NCI-H1417 (cell line): ENCODE measurements around the gene ECEL1.
"Not testable (repeated sequence)": the region's sequence is repeated elsewhere in the genome, so short reads cannot be mapped to it uniquely, and the experiment has no call there.

ENCODE experiments used
- DNase-seq, 3 experiments: peaks; one replicate each; lab custom pipeline; 2025; lab: John Stamatoyannopoulos, UW

Gene ECEL1, protein sequence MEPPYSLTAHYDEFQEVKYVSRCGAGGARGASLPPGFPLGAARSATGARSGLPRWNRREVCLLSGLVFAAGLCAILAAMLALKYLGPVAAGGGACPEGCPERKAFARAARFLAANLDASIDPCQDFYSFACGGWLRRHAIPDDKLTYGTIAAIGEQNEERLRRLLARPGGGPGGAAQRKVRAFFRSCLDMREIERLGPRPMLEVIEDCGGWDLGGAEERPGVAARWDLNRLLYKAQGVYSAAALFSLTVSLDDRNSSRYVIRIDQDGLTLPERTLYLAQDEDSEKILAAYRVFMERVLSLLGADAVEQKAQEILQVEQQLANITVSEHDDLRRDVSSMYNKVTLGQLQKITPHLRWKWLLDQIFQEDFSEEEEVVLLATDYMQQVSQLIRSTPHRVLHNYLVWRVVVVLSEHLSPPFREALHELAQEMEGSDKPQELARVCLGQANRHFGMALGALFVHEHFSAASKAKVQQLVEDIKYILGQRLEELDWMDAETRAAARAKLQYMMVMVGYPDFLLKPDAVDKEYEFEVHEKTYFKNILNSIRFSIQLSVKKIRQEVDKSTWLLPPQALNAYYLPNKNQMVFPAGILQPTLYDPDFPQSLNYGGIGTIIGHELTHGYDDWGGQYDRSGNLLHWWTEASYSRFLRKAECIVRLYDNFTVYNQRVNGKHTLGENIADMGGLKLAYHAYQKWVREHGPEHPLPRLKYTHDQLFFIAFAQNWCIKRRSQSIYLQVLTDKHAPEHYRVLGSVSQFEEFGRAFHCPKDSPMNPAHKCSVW

DNA sequence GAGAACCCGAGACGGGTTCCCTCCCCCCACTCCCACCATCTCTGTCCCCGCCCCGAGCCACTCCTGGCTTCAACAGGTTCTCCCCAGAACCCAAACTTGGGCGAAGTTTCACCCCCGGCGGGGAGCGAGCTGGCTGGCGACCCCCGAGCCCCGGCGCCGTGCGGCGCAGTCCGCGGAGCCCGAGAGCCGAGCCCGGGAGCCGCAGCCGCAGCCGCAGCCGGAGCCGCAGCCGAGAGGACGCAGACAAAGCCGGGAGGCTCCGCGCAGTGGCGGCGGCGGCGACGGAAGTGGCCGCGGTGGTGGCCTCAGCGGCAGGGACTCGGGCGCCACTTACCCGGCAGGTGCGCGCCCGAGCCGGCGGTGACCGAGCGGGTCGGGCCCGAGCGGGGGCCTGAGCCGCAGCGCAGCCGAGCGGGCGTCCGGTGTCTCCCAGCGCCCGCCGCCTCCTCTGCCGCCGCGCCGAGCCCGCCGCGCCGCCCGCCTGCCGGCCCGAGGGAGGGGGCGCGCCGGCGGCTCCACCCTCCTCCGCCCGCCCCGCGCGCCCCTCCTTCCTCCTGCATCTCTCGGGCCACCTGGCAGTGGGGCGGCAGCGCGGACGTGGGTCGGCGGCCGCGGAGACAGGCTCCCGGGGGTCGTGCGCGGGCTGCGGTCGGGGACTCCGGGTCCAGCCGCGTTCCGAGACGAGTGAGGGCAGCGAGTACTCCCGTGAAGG, at the start of gene ECEL1:
Gene ECEL1, minus strand, starts transcription at position 450 of the 712 bp plus-strand sequence. CDS start 1,181 bp downstream, outside the sequence.
- peak in 2 of 3 experiments; percentile 65 to 68 for DNase-seq

DNA sequence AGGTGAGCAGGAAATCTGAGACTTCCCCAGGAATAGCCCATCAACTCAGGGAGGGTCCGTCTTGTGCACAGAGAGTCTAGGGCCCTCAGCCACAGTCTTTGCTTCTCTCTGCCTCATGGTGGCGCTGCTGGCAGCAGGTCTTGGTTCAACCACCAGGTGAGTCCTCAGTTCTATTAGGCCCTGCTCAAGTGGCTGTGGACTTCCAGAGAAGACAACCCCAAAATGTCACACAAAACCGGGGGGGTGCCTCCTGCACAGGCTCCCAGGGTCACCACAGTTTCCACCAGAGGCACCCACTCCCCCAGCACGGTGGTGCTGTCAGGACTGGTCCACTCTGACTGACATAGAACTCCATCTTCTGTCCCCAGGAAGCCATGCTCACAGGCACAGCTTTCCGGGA, 49.4 kb upstream of the ECEL1 start:
- DNase-seq: no peak

DNA sequence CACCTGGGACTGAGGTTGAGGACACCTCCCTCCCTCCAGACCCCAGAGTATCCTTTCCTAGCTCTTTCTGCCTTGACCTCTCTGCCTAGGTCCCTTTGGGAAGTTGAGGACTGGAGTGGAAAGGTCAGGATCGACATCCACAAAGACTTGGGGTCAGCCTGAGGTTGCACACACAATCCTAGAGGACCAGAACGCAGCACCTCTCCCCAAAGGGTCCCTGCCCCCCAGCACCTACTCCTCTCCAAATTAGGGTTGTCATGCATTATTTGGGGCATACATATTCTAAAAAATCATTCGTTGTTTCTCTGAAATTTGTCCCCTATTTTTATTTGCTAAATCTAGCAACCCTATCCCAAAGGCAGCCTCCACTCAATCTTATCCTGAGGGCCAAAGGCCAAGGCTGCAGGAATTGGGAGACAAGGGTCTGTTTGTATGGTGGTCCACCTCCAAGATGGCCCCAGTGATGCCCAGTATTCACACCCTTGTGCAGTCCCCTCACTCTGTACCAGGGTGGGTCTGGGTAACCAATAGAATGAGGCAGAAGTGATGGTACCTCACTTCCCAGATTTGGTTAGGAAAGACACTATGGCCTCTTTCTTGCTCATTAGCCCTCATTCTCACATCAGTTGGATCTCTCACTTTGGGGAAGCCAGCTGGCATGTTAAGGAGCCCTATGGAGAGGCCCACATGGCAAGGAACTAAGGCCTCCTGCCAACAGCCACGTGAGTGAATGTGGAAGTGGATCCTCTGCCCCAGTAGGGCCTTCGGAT, 48.3 kb upstream of the ECEL1 start:
- no peak for DNase-seq

DNA sequence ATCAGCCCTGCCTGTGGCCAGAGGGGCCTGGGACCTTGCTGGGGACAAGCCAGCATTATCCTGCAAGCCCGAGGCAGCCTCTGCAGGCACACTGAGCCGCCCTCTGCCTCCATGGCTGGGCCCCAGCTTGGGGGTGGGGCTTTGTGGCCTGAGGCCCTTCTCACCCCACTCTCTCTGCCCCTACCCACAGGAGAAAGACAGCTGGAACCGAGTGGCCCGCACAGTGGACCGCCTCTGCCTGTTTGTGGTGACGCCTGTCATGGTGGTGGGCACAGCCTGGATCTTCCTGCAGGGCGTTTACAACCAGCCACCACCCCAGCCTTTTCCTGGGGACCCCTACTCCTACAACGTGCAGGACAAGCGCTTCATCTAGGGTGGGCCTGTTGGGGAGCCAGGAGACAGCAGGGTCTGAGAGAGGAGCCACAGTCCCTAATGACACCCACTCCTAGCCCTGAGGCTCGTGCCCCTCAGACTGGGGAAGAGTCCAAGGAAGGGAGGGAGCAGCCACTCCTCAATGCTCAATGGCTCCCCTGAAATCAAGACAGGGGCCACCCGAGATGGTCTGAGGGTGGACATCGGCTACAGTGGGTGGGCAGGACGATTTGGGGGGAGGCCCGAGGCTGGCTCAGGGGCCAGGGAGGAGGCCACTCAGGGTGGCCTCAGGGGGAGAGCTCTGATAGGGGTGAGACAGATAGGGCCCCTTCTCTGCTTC, 47.5 kb upstream of the ECEL1 start:
- no peak for DNase-seq

DNA sequence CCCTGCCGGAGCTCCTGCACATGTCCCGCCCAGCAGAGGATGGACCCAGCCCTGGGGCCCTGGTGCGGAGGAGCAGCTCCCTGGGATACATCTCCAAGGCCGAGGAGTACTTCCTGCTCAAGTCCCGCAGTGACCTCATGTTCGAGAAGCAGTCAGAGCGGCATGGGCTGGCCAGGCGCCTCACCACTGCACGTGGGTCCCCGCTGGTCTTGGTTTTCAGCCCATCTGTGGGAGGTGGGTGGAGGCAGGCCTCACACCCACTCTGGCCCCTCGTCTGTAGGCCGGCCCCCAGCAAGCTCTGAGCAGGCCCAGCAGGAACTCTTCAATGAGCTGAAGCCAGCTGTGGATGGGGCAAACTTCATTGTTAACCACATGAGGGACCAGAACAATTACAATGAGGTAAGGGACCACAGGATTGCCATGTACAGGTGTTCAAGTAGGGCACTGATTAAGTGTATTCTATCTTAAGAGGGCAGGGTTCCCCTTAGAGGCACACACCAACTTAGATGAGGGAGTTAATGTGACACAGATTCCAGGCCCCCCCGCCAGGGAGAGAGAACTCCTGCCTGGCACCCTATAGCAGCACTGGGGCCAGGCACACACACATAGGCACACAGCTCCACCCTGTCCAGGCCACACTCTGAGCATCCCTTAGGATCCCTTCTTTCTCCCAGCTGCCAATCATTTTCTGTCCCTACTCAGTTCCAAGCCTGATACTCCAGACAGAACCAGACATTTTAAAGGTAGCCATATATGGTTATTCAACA, 46.5 kb upstream of the ECEL1 start:
- DNase-seq: no peak

DNA sequence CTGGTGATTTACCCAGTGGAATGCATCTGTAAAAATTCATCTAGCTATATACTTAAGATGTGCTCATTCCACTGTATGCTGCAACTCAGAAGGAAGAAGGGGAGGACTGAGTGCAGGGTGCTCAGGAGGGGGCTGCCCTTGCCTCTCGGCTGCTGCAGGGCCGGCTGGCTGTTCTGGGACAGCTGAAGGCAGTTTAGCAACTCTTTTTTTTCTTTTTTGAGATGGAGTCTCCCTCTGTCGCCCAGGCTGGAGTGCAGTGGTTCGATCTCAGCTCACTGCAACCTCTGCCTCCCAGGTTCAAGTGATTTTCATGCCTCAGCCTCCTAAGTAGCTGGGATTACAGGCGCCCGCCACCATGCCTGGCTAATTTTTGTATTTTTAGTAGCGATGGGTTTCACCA, 45.2 kb upstream of the ECEL1 start:
- not testable (repeated sequence) for DNase-seq

DNA sequence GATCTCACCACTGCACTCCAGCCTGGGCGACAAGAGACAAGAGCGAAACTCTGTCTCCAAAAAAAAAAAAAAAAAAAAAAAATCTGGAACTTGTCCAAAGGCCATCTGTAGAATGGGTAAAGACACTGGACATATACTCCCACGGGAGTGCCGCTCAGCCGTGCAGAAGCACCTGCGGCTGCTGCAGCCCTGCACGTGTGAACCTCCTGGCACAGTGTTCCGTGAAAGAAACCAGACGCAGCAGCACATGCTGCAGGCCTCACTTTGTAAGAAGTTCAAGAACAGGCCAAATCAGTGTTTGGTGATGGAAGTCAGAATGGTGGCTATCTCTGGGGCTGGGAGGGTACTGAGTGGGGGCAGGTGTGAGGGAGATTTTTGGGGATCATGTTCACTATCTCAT, 44.8 kb upstream of the ECEL1 start:
- DNase-seq: no peak

DNA sequence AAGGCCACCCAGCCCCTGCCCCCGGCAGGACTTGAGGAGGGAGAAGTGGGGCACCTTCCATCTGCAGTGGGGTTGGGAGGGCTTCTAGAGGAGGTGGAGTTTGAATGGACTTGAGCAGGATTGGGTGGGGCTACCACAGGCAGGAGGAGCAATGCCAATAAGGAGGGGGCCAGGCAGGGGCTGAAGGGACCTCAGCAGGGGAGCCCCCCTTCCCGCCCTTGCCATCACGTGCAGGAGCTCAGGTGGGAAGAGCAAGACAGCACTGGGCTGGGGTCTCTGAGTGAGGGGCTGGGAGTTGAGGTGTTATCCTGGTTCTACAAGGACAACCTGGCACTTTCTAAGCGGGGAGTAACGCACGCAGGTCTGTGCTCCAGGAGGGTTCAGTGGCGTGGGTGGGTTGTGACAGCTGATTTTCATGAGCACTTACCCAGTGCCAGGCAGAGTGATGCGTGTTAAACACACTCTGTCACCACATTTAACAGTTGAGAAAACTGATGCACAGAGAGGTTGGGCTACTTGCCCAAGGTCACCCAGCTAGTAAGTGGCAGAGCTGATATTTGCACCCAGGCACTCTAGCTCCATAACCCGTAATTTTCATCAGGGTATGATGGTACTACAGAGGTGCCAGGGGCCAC, 43.1 kb upstream of the ECEL1 start:
- DNase-seq: no peak

DNA sequence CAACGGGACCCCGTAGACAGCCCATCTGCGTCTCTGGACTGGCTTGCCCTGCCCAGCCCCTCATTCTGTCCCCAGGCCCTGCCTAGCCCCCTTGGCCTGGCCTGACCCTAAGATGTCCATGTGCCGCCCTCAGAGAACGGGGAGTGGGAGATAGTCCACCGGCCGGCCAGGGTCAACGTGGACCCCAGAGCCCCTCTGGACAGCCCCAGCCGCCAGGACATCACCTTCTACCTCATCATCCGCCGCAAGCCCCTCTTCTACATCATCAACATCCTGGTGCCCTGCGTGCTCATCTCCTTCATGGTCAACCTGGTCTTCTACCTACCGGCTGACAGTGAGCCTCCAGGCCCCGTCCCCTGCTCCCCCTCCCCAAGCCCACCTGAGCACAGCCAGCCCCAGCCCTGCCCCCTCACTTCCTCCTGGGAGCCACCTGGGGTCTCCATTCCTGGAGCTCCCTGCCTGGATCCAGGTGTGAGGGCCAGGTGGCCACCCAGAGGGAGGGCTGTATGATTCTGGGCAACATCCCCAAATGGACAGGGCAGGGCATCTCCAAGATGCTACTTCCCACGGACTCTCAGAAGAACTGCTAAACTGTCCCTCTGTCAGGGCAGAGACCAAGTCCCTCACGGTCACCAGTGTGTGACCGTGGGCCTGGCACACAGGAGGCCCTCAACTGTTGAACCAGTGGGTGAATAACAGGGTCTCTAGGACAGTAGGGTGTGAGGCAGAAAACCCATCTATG, 42.3 kb upstream of the ECEL1 start:
- no peak for DNase-seq

DNA sequence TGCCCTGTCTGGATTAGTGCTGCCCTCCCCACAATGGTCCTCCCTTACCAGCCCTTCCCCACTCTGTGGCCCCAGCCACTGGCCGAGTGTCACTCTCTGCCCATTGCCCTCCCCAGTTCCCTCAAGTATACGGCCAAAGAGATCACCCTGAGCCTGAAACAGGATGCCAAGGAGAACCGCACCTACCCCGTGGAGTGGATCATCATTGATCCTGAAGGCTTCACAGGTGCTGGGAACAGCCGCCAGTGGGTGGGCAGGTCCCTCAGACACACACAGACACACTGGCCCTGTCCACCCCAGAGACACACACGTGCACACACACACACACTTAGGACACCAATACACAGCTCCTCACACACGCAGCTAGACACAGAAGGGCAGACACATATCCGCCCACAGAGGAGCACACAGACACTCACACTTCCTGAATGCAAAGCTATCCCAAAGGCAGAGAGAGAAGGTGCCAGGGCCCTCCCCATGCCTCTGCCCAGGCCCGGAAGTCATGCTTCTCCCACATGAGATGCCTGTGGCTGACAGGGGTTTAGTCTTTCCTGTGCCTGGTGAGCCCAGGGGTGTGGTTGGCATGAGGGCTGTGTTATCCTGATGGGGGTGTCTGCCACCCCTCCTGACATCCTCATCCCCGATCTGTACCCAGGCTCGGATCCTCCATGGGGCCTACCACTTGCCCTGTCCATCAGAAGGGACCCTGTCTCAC, 41.3 kb upstream of the ECEL1 start:
- DNase-seq: no peak

DNA sequence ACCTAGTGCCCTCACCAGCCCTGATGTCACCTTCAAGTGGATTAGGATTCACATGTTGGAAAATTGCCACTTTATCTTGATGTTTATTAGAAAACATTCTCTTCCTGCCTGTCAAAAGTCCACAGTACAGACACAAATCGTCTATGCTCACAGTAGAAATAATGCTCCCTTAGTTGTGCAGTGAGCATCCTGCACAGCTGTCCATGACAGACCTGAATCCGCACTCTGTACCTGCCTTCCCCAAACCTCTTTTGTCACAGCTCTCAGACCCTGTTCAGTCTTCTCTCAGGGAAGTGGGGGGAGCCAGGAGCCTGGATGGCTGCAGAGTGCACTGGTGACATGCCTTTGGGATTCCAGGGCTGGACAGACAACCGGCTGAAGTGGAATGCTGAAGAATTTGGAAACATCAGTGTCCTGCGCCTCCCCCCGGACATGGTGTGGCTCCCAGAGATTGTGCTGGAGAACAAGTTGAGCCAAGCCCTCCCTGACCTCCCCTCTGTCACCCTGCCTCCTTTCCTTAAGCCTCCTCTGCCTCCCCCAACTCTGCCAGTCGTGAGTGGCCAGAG, 40.4 kb upstream of the ECEL1 start:
- no peak for DNase-seq

DNA sequence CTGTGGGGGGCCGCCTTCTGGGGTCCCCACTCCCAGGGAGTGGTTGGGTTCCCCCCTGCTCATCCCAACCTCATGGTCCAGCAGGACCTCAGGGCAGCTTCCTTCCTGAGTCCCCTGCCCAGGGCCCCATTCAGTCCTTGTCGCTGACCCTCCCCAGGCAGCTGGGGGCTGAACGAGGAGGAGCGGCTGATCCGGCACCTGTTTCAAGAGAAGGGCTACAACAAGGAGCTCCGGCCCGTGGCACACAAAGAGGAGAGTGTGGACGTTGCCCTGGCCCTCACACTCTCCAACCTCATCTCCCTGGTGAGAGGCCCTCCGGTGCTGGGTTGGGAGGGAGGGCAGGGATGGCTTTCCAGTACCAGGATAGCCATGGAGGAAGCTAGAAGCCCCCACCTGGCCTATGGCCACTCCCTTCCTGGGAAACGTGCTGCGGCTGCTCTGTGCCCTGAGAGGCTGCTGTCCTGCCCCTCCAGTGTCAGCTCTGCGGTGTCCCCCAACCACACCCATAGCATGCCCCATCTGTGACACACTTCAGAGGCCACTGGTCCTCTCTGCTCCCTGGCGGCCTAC, 38.8 kb upstream of the ECEL1 start:
- DNase-seq: no peak

DNA sequence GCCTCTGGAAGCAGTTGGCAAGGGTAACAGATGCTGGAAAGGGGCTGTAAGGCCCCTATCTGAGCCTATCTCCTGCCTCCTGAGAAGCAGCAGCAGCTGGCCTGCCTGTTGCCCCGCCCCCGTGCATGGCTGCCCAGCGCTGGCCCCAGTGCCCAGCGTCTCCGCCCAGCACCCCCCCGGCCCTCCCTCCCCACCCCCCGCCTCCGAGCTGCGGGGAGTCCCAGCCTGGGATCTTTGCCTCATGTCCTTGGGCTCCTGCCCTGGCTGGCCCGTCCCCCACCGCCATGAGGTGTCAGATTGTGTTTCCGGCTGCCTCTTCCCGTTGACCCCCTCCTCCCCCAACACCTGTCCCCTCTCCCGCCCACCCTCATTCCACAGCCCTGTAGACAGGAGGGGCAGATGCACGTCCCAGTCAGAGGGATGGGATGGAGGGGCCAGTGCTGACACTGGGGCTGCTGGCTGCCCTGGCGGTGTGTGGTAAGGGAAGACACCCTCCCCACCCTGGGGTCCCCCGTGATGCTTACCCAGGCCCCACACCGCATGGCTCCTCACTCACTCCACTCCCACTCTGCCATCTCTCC, 38.2 kb upstream of the ECEL1 start, which contains the start of gene CHRND:
Gene CHRND, plus strand, starts transcription at position 370 of the 581 bp plus-strand sequence. Its CDS starts 56 bp downstream, at position 426.
- DNase-seq: peak in 2 of 3 experiments; percentile 15 to 62

DNA sequence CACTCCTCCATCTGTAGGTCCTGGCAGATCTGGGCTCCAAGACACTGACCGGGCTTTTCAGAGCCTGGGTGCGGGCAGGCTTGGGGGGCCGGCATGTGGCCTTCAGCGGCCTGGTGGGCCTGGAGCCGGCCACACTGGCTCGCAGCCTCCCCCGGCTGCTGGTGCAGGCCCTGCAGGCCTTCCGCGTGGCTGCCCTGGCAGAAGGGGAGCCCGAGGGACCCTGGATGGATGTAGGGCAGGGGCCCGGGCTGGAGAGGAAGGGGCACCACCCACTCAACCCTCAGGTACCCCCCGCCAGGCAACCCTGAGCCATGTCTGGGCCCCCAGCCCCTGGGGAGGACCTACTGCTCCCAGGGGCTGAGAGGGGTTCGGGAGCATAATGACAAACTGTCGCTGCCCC, 37.6 kb upstream of the ECEL1 start:
- no peak for DNase-seq

DNA sequence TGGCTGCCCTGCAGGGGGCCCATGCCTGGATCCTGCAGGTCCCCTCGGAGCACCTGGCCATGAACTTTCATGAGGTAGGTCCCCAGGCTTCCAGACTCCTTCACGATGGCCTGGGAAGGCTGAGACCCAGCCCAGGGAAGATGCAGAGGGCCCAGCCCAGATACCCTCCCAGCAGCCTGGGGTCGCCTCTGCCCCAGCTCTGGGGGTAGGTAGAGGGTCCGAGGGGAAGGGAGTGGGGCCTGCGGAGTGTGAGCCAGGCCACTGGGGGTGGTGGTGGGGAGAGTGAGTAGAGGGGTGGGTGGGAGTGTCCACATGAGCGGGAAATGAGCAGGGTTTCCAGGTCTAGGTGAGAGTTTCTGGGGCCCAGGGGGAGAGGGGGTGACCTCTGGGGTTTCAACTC, 37.1 kb upstream of the ECEL1 start:
- DNase-seq: no peak

DNA sequence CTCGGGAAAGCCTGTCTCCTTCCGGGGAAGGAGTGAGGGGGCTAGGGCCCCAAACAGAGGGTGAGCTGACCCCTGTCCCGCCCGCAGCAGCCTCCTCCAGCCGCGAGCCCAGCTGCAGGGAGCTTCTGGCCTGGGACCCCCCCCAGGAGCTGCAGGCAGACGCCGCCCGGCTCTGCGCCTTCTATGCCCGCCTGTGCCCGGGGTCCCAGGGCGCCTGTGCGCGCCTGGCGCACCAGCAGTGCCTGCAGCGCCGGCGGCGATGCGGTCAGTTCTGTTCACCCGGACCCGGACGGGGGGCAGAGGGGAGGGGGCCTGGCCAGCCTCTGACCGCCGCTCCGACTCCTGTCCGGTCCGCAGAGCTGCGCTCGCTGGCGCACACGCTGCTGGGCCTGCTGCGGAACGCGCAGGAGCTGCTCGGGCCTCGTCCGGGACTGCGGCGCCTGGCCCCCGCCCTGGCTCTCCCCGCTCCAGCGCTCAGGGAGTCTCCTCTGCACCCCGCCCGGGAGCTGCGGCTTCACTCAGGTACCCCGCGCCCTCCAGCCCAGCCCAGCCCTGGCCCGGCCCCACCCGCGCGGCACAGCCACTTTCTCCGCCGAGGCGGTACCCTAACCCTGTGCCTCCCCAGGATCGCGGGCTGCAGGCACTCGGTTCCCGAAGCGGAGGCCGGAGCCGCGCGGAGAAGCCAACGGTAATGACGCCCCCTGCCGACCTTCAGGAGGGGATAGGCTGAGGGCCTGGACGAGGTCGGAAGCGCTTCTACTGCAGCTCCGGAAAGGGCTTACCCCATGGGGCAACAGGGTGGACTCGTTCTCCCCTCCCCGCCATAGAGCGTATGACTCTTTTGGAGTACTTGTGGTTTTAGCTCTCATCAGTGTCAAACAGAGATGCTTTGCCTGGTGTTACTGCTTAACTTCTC, 36.3 kb upstream of the ECEL1 start:
- peak in 2 of 3 experiments; percentile 45 to 50 for DNase-seq
